HCT116 (cell line): Measurements from ENCODE around the gene BCAP31.

Experiments
- EGR1 ChIP-seq: IDR thresholded peaks from 2 replicates; pipeline ENCODE4 v1.6.1; 2012; ENCODE audit warnings: low read depth
- EZH2 ChIP-seq: fragments of 200-600 bp; sonication (generic); IDR thresholded peaks from 2 replicates; pipeline ENCODE4 v1.6.1; 2017; ENCODE audit warnings: antibody characterized with exemption, mixed run types
- POLR2A ChIP-seq: IDR thresholded peaks from 2 replicates; pipeline ENCODE4 v1.7.0; 2011; ENCODE audit warnings: borderline replicate concordance; ENCODE audit not compliant: insufficient read depth, insufficient read length; ENCODE audit errors: extremely low read depth
- POLR2AphosphoS5 ChIP-seq: IDR thresholded peaks from 2 replicates; pipeline ENCODE4 v1.6.1; 2011; ENCODE audit warnings: mild to moderate bottlenecking, low read depth, low read length, moderate library complexity
- RAD21 ChIP-seq: IDR thresholded peaks from 2 replicates; pipeline ENCODE4 v1.6.1; 2012; ENCODE audit warnings: low read depth, mild to moderate bottlenecking
- SIN3A ChIP-seq: IDR thresholded peaks from 2 replicates; pipeline ENCODE4 v1.6.1; 2012; ENCODE audit warnings: low read depth
- SP1 ChIP-seq: IDR thresholded peaks from 2 replicates; pipeline ENCODE4 v1.6.1; 2012; ENCODE audit warnings: low read depth
- SRF ChIP-seq: IDR thresholded peaks from 2 replicates; pipeline ENCODE4 v1.6.1; 2012; ENCODE audit warnings: low read depth
- YY1 ChIP-seq: IDR thresholded peaks from 2 replicates; pipeline ENCODE4 v1.6.1; 2011; ENCODE audit warnings: low read length, low read depth, moderate library complexity, mild to moderate bottlenecking; ENCODE audit not compliant: insufficient replicate concordance; ENCODE audit errors: extremely low read depth
- ZFX ChIP-seq: fragments of 450-650 bp; IDR thresholded peaks from 2 replicates; pipeline ENCODE4 v1.6.1; 2017
- TF ChIP-seq, protein P1 (sequence below): IDR thresholded peaks from 2 replicates; pipeline ENCODE4 v1.6.1; 2012
- TF ChIP-seq, protein P2 (sequence below), 3 experiments: fragments of 200-600 bp in 1 of 3; sonication (generic) in 1 of 3; IDR thresholded peaks in 2 of 3; conservative IDR thresholded peaks in 1 of 3; 2 replicates each; pipeline ENCODE4 v1.5.1; 2012 to 2017; ENCODE audit warnings: low read depth in 2 of 3, low read length in 2 of 3, antibody characterized with exemption in 1 of 3, borderline replicate concordance in 1 of 3, control low read depth in 1 of 3, mild to moderate bottlenecking in 1 of 3, mixed read lengths in 1 of 3, mixed run types in 1 of 3, moderate library complexity in 1 of 3; ENCODE audit not compliant: insufficient read depth in 1 of 3
- TF ChIP-seq, protein P3 (sequence below): IDR thresholded peaks from 2 replicates; pipeline ENCODE4 v1.6.1; 2012

- TF ChIP-seq POLR2A (no peak), RAD21 (no peak), YY1 (no peak), POLR2AphosphoS5 (no peak), SRF (no peak), EGR1 (no peak), EZH2 (no peak), SIN3A (no peak), SP1 (no peak), ZFX (no peak)
- TF ChIP-seq, protein P1, sequence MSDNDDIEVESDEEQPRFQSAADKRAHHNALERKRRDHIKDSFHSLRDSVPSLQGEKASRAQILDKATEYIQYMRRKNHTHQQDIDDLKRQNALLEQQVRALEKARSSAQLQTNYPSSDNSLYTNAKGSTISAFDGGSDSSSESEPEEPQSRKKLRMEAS = no peak
- TF ChIP-seq, protein P2, sequence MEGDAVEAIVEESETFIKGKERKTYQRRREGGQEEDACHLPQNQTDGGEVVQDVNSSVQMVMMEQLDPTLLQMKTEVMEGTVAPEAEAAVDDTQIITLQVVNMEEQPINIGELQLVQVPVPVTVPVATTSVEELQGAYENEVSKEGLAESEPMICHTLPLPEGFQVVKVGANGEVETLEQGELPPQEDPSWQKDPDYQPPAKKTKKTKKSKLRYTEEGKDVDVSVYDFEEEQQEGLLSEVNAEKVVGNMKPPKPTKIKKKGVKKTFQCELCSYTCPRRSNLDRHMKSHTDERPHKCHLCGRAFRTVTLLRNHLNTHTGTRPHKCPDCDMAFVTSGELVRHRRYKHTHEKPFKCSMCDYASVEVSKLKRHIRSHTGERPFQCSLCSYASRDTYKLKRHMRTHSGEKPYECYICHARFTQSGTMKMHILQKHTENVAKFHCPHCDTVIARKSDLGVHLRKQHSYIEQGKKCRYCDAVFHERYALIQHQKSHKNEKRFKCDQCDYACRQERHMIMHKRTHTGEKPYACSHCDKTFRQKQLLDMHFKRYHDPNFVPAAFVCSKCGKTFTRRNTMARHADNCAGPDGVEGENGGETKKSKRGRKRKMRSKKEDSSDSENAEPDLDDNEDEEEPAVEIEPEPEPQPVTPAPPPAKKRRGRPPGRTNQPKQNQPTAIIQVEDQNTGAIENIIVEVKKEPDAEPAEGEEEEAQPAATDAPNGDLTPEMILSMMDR (IDR thresholded peaks at IDR 0.05 in 2 of 3, conservative IDR thresholded peaks at IDR 0.05 in 1 of 3; ENCODE audit: borderline replicate concordance in 1 of 3, insufficient read depth in 1 of 3, low read depth in 2 of 3, low read length in 2 of 3) = no peak
- TF ChIP-seq, protein P3, sequence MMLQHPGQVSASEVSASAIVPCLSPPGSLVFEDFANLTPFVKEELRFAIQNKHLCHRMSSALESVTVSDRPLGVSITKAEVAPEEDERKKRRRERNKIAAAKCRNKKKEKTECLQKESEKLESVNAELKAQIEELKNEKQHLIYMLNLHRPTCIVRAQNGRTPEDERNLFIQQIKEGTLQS = no peak
Observed at GRCh38 chrX:153734871-153735270, 10.7 kb upstream of the BCAP31 start.
